Osteocyte (in vitro differentiated cells): ENCODE measurements around the gene PTPN22. TPM values are rescaled to one million over a fixed set of nuclear protein-coding genes. Genes with fewer than 3 reads are reported as not detected.

Source experiments
- DNase-seq: peaks from one replicate; pipeline ENCODE4 v3.0.0; 2021; ENCODE audit warnings: mixed read lengths; ENCODE audit not compliant: unreplicated experiment; ENCODE audit errors: extremely low spot score
- H3K27ac Mint-ChIP-seq: one replicate; pipeline ENCODE4 v1.8.0; 2021; ENCODE audit warnings: mild to moderate bottlenecking, mixed read lengths; ENCODE audit not compliant: unreplicated experiment
- H3K27me3 Mint-ChIP-seq: one replicate; pipeline ENCODE4 v1.8.0; 2021; ENCODE audit warnings: mixed read lengths; ENCODE audit not compliant: unreplicated experiment
- H3K36me3 Mint-ChIP-seq: one replicate; pipeline ENCODE4 v1.8.0; 2021; ENCODE audit warnings: mixed read lengths; ENCODE audit not compliant: unreplicated experiment
- H3K4me1 Mint-ChIP-seq: one replicate; pipeline ENCODE4 v1.8.0; 2021; ENCODE audit warnings: mixed read lengths; ENCODE audit not compliant: unreplicated experiment
- H3K4me3 Mint-ChIP-seq: one replicate; pipeline ENCODE4 v1.8.0; 2021; ENCODE audit warnings: mild to moderate bottlenecking, moderate library complexity, mixed read lengths; ENCODE audit not compliant: unreplicated experiment
- H3K9me3 Mint-ChIP-seq: one replicate; pipeline ENCODE4 v1.8.0; 2021; ENCODE audit warnings: mixed read lengths; ENCODE audit not compliant: unreplicated experiment
- CTCF ChIP-seq: fragments of 200-600 bp; sonication (generic); IDR thresholded peaks from 2 replicates; pipeline ENCODE4 v1.5.0; 2021; ENCODE audit warnings: antibody characterized with exemption, mild to moderate bottlenecking, moderate library complexity
- total RNA-seq: library from RNA; stranded (reverse); gene quantifications from 2 replicates; pipeline ENCODE4 v1.2.1, GENCODE V29; 2021

PTPN22 gene
- total RNA-seq, 1 donor from 2014 or later, result not detected

GRCh38 chr1:113895098-113895497 lies 23.6 kb upstream of the PTPN22 start:
- Mint-ChIP-seq H3K36me3 (peaks cover 37% of the 10 kb centered on the region), H3K27ac (no peak overlapping the region), H3K9me3 (no peaks in the 10 kb centered on the region), H3K27me3 (no peaks in the 10 kb centered on the region), H3K4me1 (no peaks in the 10 kb centered on the region), H3K4me3 (no peak overlapping the region)
- TF ChIP-seq CTCF, result no peak
- no peak for DNase-seq

GRCh38 chr1:113893267-113893666 lies 21.8 kb upstream of the PTPN22 start:
- H3K4me3 Mint-ChIP-seq, result no peak overlapping the region
- H3K4me1 Mint-ChIP-seq, result no peaks in the 10 kb centered on the region
- no peaks in the 10 kb centered on the region for H3K27me3 Mint-ChIP-seq
- DNase-seq, result no peak
- H3K36me3 Mint-ChIP-seq, result peaks cover 27% of the 10 kb centered on the region
- TF ChIP-seq CTCF, result no peak
- H3K27ac Mint-ChIP-seq, result no peak overlapping the region
- H3K9me3 Mint-ChIP-seq, result no peaks in the 10 kb centered on the region

- Mint-ChIP-seq H3K36me3 (peaks cover 18% of the 10 kb centered on the region), H3K9me3 (no peaks in the 10 kb centered on the region), H3K27ac (no peak overlapping the region), H3K27me3 (no peaks in the 10 kb centered on the region), H3K4me3 (no peak overlapping the region), H3K4me1 (no peaks in the 10 kb centered on the region)
- no peak for DNase-seq
- no peak for TF ChIP-seq CTCF
These were observed 20.2 kb upstream of the PTPN22 start for GRCh38 chr1:113891631-113892220.

GRCh38 chr1:113890816-113891215 lies 19.3 kb upstream of the PTPN22 start:
- Mint-ChIP-seq H3K27me3 (no peaks in the 10 kb centered on the region), H3K27ac (no peak overlapping the region), H3K4me3 (no peak overlapping the region), H3K4me1 (peaks cover 7% of the 10 kb centered on the region), H3K36me3 (peaks cover 9% of the 10 kb centered on the region), H3K9me3 (no peaks in the 10 kb centered on the region)
- DNase-seq, result no peak
- no peak for TF ChIP-seq CTCF

- no peak for TF ChIP-seq CTCF
- no peak for DNase-seq
- H3K36me3 Mint-ChIP-seq, result no peaks in the 10 kb centered on the region
- no peak within 1 kb of the TSS for H3K27ac Mint-ChIP-seq
- no peaks in the 10 kb centered on the region for H3K9me3 Mint-ChIP-seq
- peaks cover 7% of the 10 kb centered on the region for H3K4me1 Mint-ChIP-seq
- no peak within 1 kb of the TSS for H3K4me3 Mint-ChIP-seq
- H3K27me3 Mint-ChIP-seq, result no peaks in the 10 kb centered on the region
These were observed 16.1 kb upstream of the PTPN22 start, which contains the start of gene BCL2L15 for GRCh38 chr1:113887402-113888175. Gene BCL2L15 (minus strand): TSS chr1:113887581. CDS start chr1:113887375, 206 bp downstream.
